ENCODE data around the gene FADS6. TPM values are rescaled to one million over a fixed set of nuclear protein-coding genes. Genes with fewer than 3 reads are reported as not detected.

FADS6 gene
- total RNA-seq, 1 donor from 2014 or later: not detected

- DNase-seq (ENCODE audit: low read depth): no peak
- H3K4me3 ChIP-seq (ENCODE audit: low read depth, low read length): no peak overlapping the region
- TF ChIP-seq CTCF (conservative IDR thresholded peaks at IDR 0.05; ENCODE audit: low read depth, low read length): peak; percentile 94
Measured at GRCh38 chr17:74864866-74865395, 28.5 kb downstream of the FADS6 start.

GRCh38 chr17:74864297-74864865 is 29.1 kb downstream of the FADS6 start:
- DNase-seq (ENCODE audit: low read depth): no peak
- no peak for TF ChIP-seq CTCF (conservative IDR thresholded peaks at IDR 0.05; ENCODE audit: low read depth, low read length)
- no peak overlapping the region for H3K4me3 ChIP-seq (ENCODE audit: low read depth, low read length)

- no peak overlapping the region for H3K4me3 ChIP-seq (ENCODE audit: low read depth, low read length)
- TF ChIP-seq CTCF (conservative IDR thresholded peaks at IDR 0.05; ENCODE audit: low read depth, low read length): no peak
- no peak for DNase-seq (ENCODE audit: low read depth)
Measured at GRCh38 chr17:74863420-74864296, 29.8 kb downstream of the FADS6 start.

GRCh38 chr17:74862919-74863318 is 30.5 kb downstream of the FADS6 start:
- TF ChIP-seq CTCF (conservative IDR thresholded peaks at IDR 0.05; ENCODE audit: low read depth, low read length): no peak
- no peak for DNase-seq (ENCODE audit: low read depth)
- no peak overlapping the region for H3K4me3 ChIP-seq (ENCODE audit: low read depth, low read length)

GRCh38 chr17:74862108-74862901 is 31.1 kb downstream of the FADS6 start:
- no peak for DNase-seq (ENCODE audit: low read depth)
- H3K4me3 ChIP-seq (ENCODE audit: low read depth, low read length): no peak overlapping the region
- TF ChIP-seq CTCF (conservative IDR thresholded peaks at IDR 0.05; ENCODE audit: low read depth, low read length): peak; percentile 68

- DNase-seq (ENCODE audit: low read depth): no peak
- no peak for TF ChIP-seq CTCF (conservative IDR thresholded peaks at IDR 0.05; ENCODE audit: low read depth, low read length)
- no peak overlapping the region for H3K4me3 ChIP-seq (ENCODE audit: low read depth, low read length)
Measured at GRCh38 chr17:74861662-74862107, 31.7 kb downstream of the FADS6 start.
